Stimulated activated naive B cell treated with anti-CD40 and anti-IgM and Interleukin-4, amounts not matched to agents 10 μg/mL and 1 μg/mL and 100 μg/mL, for 72 hours (primary cell): Measurements from ENCODE around the gene DGKB.

Source experiments
- ATAC-seq, 2 donors: fragments of 150-1000 bp; cut with Tn5 transposase; replicated peaks; 2 replicates each; pipeline ENCODE4 v1.10.0; 2021; ENCODE audit warnings: moderate library complexity in 1 of 2
- DNase-seq: peaks from one replicate; pipeline ENCODE4 v3.0.0; 2021
- H3K27ac Mint-ChIP-seq: one replicate; pipeline ENCODE4 v1.8.0; 2022; ENCODE audit warnings: mild to moderate bottlenecking, mixed read lengths
- H3K27me3 Mint-ChIP-seq, 2 donors: one replicate each; pipeline ENCODE4 v1.8.0; 2022; ENCODE audit warnings: mixed read lengths in 2 of 2
- H3K36me3 Mint-ChIP-seq, 2 donors: one replicate each; pipeline ENCODE4 v1.8.0; 2022; ENCODE audit warnings: mixed read lengths in 2 of 2, mild to moderate bottlenecking in 1 of 2
- H3K4me1 Mint-ChIP-seq, 2 donors: one replicate each; pipeline ENCODE4 v1.8.0; 2022; ENCODE audit warnings: mixed read lengths in 2 of 2, mild to moderate bottlenecking in 1 of 2
- H3K4me3 Mint-ChIP-seq, 2 donors: one replicate each; pipeline ENCODE4 v1.8.0; 2022; ENCODE audit warnings: mild to moderate bottlenecking in 2 of 2, mixed read lengths in 2 of 2, moderate library complexity in 1 of 2
- H3K9me3 Mint-ChIP-seq, 2 donors: one replicate each; pipeline ENCODE4 v1.8.0; 2022; ENCODE audit warnings: mixed read lengths in 2 of 2, mild to moderate bottlenecking in 1 of 2

The DGKB gene

DNA sequence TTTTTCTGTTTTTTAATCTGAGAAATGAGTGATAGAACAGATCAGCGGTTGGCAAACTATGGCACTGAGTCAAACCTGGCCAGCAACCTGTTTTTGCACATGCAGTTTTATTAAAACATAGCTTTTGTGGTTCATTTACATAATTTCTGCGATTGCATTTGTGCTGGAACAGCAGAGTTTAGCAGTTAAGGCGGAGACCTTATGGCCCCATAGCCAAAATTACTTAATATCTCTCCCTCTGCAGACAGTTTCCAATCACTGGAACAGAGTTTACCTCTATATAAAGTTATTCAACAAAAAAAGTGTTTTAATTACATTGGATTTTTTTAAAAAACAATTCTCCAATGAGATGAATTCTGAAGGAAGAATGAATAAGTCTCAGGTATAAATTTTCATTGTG lies 212.1 kb downstream of the DGKB start:
- ATAC-seq (no peak), DNase-seq (no peak)
- no peak overlapping the region for H3K27ac Mint-ChIP-seq
- H3K27me3 Mint-ChIP-seq: no peaks in the 10 kb centered on the region
- no peaks in the 10 kb centered on the region for H3K4me1 Mint-ChIP-seq
- H3K4me3 Mint-ChIP-seq: no peak overlapping the region
- H3K9me3 Mint-ChIP-seq: no peaks in the 10 kb centered on the region
- H3K36me3 Mint-ChIP-seq: no peaks in the 10 kb centered on the region

DNA sequence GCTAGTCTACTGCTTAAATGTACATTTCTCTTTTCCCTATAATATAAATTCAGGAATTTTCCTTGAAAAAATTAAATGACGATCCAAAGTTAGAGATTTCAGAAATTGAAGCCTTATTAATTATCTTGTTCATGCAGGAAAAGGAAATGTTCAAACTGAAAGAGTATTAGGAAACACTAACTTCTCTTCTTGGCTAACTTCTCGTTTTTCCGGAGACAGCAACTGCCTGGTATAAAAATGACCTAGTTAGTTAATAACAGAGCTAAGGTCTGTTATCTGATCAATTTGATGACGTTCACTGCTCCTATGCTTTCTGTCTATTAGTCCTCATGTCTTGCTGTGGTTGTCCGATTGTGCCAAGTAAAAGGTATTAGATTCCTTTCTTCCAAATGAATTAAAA lies 212.5 kb downstream of the DGKB start:
- Mint-ChIP-seq H3K27ac (no peak overlapping the region), H3K4me1 (no peaks in the 10 kb centered on the region), H3K4me3 (no peak overlapping the region), H3K9me3 (no peaks in the 10 kb centered on the region), H3K36me3 (no peaks in the 10 kb centered on the region), H3K27me3 (no peaks in the 10 kb centered on the region)
- DNase-seq (no peak), ATAC-seq (no peak)

DNA sequence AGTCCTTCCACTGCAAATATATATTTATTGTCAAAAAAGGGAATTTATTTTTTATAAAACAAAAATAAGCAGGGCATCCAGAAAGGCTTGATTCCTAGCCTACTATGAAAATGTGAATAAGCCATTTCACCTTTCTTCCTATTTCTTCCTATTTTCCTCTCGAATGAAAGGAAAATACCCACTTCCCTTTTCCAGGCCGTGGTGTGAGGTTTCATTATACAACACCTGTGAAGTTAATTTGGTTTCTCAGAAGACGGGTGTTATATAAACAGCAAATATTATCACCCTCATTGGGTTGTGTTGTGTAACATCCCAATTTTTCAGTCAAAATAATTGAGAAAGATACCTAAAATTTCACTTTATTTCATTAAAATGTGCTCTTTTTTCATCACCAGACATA lies 214.3 kb downstream of the DGKB start:
- Mint-ChIP-seq H3K9me3 (no peaks in the 10 kb centered on the region), H3K36me3 (no peaks in the 10 kb centered on the region), H3K27me3 (no peaks in the 10 kb centered on the region), H3K4me3 (no peak overlapping the region), H3K4me1 (no peaks in the 10 kb centered on the region), H3K27ac (no peak overlapping the region)
- ATAC-seq (no peak), DNase-seq (no peak)

DNA sequence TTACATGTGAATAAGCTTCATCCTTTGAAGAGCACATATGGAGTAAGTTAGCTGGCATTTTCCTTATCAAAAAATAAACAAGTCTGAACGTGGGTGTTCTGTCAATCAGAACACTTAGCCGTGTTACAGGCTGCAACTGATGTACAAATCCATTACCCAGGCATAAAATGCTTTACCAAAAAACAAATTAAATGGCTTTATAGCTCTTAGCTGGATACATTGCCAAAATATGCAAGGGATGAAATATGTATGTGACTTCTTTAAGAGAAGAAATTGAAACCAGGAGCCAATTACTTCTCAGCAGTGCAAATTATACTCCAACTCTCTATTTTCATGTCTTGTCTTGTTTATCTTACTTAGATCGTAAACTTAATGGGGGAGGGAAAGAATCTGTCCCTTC lies 214.8 kb downstream of the DGKB start:
- Mint-ChIP-seq H3K27ac (no peak overlapping the region), H3K4me1 (no peaks in the 10 kb centered on the region), H3K36me3 (no peaks in the 10 kb centered on the region), H3K4me3 (no peak overlapping the region), H3K27me3 (no peaks in the 10 kb centered on the region), H3K9me3 (no peaks in the 10 kb centered on the region)
- ATAC-seq (no peak), DNase-seq (no peak)

DNA sequence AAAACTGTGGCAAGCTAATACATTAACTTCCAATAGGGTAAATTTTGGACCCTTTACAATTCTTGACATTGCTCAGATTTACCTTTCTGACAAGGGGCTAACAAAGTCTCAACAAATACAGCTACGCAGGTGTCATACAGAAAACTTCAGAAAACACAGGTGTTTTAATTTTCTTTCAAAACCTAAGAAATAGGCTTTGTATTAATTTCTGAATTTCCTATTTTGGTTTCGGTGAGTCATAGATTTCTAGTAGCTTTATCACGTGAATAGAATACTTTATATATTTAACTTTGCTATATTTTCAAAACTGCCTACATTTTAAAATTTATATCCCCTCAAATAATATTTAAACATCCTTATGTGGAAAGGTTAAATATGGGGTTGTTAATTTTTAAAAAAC lies 215.3 kb downstream of the DGKB start:
- DNase-seq (no peak), ATAC-seq (no peak)
- no peak overlapping the region for H3K27ac Mint-ChIP-seq
- no peaks in the 10 kb centered on the region for H3K27me3 Mint-ChIP-seq
- no peaks in the 10 kb centered on the region for H3K4me1 Mint-ChIP-seq
- no peaks in the 10 kb centered on the region for H3K9me3 Mint-ChIP-seq
- H3K4me3 Mint-ChIP-seq: no peak overlapping the region
- no peaks in the 10 kb centered on the region for H3K36me3 Mint-ChIP-seq

DNA sequence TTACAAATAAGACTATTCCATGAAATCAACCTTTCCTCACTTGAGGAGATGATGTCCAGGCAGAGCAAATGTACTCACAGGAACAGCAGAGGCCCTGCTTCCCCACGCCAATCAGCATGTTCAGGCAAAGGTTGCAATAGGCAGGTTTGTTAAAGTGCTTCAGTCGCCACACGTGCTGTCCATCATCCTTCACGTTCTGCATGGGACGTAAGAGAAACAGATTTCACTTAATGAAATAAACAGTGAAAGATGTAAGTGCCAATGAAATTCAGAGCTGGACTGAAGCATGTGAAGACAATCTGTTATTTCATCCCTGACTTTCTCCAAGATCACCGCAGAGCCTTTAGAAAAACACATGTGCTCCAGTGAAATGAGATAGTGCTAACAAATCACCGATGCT lies 217.4 kb downstream of the DGKB start:
- Mint-ChIP-seq H3K36me3 (no peaks in the 10 kb centered on the region), H3K27ac (no peak overlapping the region), H3K4me3 (no peak overlapping the region), H3K4me1 (no peaks in the 10 kb centered on the region), H3K27me3 (no peaks in the 10 kb centered on the region), H3K9me3 (no peaks in the 10 kb centered on the region)
- DNase-seq (no peak), ATAC-seq (no peak)

DNA sequence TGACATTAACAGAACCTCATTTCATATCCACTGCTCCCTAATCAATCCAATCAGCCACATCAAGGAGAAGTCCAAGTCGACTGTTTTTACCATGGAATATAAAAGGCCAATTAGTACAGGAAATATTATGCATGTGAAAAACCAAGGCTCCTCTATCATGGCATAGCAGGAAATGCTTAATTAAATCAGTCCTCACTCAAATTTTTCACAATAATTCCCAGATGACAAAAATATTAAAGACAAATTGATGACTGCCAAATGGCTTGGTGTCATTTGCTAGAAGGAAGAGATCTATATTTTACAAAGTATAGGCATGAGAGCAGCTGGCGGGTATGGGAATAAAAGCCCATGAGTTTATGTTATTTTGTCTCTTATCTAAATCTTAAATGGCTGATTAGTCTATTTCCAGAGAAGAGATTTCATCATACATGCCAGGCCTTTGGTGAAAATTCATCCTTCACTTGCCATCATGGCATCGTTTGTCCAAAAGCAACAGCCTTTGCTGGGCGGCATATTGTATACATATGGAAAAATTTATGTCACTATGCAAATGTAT lies 219.6 kb downstream of the DGKB start:
- Mint-ChIP-seq H3K36me3 (no peaks in the 10 kb centered on the region), H3K27me3 (no peaks in the 10 kb centered on the region), H3K9me3 (no peaks in the 10 kb centered on the region), H3K27ac (no peak overlapping the region), H3K4me3 (no peak overlapping the region), H3K4me1 (no peaks in the 10 kb centered on the region)
- DNase-seq (no peak), ATAC-seq (no peak)

DNA sequence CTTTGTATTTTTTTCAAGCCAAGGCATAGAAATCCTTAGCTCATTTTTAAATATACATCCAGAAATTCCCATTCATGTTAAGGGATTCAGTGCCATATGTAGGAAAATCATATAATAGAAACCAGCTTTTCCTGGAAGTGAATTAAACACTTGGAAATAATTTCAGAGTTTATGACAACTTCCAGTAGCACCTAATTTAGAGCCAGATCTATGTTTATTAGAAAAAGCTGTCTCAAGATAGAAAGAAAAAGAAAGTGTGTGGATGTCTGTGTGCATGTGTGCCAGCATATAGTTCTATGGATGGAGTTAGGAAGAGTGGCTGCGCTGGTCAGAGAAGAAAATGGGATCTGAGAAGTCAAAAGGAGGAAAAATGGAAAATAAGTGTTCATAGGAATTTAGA lies 225.7 kb downstream of the DGKB start:
- DNase-seq (no peak), ATAC-seq (no peak)
- H3K36me3 Mint-ChIP-seq: no peaks in the 10 kb centered on the region
- no peaks in the 10 kb centered on the region for H3K9me3 Mint-ChIP-seq
- no peaks in the 10 kb centered on the region for H3K4me1 Mint-ChIP-seq
- H3K27ac Mint-ChIP-seq: no peak overlapping the region
- no peaks in the 10 kb centered on the region for H3K27me3 Mint-ChIP-seq
- no peak overlapping the region for H3K4me3 Mint-ChIP-seq

DNA sequence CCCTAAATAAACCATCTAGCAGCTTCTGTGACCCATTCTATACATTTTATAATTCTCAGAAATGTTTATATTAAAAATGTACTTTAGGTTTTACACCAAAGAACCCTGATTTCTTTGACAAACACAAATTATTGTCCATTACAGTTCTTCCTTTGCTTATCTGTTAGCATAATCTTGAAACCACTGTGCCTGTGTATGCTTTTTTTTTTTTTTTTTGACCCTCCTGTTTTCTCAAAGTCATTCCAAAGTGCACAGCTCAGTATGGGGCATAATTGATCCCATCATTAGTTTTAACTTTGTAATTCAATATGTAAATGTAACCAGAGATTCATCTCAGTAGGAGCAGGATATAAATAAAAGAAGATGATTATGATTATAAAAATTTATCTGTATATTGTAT lies 229.3 kb downstream of the DGKB start:
- H3K9me3 Mint-ChIP-seq: peaks cover 0 to 2% of the 10 kb centered on the region in 2 donors
- ATAC-seq: no peak
- H3K4me1 Mint-ChIP-seq: no peaks in the 10 kb centered on the region
- no peaks in the 10 kb centered on the region for H3K36me3 Mint-ChIP-seq
- H3K4me3 Mint-ChIP-seq: no peak overlapping the region
- no peak for DNase-seq
- no peaks in the 10 kb centered on the region for H3K27me3 Mint-ChIP-seq
- no peak overlapping the region for H3K27ac Mint-ChIP-seq

DNA sequence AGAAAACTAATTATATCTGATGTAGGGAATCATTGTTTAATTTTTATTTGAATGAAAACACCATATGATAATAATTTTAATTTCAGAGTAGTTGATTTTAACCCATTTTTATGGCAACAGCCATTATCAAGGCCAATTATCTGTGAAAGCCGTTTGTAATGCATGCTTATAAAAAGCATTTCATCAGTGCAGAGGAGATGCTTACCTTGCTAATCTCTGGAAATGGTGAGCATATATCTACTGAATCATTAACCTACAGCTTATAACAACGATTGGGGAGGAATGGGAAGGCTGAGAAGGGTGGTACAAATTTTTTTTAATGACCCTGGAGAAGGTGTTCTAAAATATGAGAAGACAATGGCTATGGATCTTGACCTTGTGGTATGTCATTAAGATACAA lies 235.6 kb downstream of the DGKB start:
- no peaks in the 10 kb centered on the region for H3K36me3 Mint-ChIP-seq
- no peaks in the 10 kb centered on the region for H3K27me3 Mint-ChIP-seq
- no peak overlapping the region for H3K4me3 Mint-ChIP-seq
- no peak for ATAC-seq
- no peak for DNase-seq
- peaks cover 0 to 2% of the 10 kb centered on the region in 2 donors for H3K9me3 Mint-ChIP-seq
- H3K27ac Mint-ChIP-seq: no peak overlapping the region
- H3K4me1 Mint-ChIP-seq: no peaks in the 10 kb centered on the region

DNA sequence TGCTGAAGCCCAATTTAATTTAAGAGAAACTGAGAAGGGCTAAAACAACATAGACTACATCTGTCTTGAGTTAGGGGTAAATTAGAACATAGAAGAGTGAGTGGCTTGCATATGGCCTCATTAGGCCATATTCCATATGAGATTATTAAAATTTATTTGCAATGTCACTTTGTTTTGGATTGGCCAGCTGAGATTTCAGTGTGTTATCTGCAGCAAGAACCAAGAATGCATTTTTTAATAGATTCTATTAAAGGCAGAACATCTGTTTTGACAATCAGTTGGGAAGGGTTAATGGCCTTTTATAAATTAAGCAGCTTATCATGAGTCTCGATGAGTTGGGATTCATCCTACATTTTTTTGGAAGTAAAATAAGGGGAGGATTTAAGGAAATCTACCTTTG lies 236.2 kb downstream of the DGKB start:
- no peaks in the 10 kb centered on the region for H3K4me1 Mint-ChIP-seq
- H3K36me3 Mint-ChIP-seq: no peaks in the 10 kb centered on the region
- ATAC-seq (no peak), DNase-seq (no peak)
- H3K9me3 Mint-ChIP-seq: peaks cover 0 to 2% of the 10 kb centered on the region in 2 donors
- H3K27me3 Mint-ChIP-seq: no peaks in the 10 kb centered on the region
- H3K27ac Mint-ChIP-seq: no peak overlapping the region
- H3K4me3 Mint-ChIP-seq: no peak overlapping the region

DNA sequence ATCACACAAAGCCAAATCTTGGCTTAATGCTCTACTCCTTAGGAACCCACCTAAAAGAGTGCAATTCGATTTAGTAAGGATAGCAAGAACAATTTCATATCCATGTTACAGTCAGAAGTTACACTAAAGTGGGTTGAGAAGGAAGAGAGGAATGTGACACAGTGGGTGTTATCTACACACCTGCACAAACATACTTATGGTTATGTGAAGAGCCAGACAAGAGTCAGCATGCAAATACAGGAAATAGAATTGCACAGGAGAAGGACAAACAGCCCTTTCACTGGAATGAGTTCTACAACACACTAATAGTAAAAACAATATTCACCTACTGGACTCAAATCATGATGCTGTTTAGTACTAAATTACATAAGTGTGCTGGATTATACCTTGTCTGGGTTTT lies 262.8 kb downstream of the DGKB start:
- Mint-ChIP-seq H3K9me3 (peaks cover 11 to 13% of the 10 kb centered on the region in 2 donors), H3K27ac (no peak overlapping the region), H3K4me1 (no peaks in the 10 kb centered on the region), H3K36me3 (no peaks in the 10 kb centered on the region), H3K4me3 (no peak overlapping the region), H3K27me3 (no peaks in the 10 kb centered on the region)
- DNase-seq: no peak
- ATAC-seq: no peak

DNA sequence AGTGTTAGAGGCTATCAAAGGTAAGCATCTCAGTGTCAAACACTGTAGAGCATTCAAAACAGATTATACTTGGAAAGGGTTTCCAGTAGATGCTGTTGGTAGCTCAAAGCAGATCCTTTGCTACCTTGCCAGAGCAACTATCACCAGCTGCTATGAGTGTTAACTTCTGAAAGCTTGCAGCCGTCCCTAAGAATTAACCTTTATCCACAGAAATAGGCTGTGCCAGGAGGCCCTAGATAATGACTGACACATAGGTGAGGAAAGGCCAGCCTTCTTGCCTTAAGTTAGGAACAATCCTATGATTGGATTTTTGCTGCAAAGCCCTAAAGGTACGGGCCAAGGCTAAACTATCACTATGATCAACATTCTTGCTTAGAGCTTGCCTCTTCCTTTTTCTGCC lies 263.2 kb downstream of the DGKB start:
- H3K27ac Mint-ChIP-seq: no peak overlapping the region
- ATAC-seq (no peak), DNase-seq (no peak)
- H3K36me3 Mint-ChIP-seq: no peaks in the 10 kb centered on the region
- H3K9me3 Mint-ChIP-seq: peaks cover 9 to 11% of the 10 kb centered on the region in 2 donors
- no peaks in the 10 kb centered on the region for H3K27me3 Mint-ChIP-seq
- no peak overlapping the region for H3K4me3 Mint-ChIP-seq
- H3K4me1 Mint-ChIP-seq: no peaks in the 10 kb centered on the region

DNA sequence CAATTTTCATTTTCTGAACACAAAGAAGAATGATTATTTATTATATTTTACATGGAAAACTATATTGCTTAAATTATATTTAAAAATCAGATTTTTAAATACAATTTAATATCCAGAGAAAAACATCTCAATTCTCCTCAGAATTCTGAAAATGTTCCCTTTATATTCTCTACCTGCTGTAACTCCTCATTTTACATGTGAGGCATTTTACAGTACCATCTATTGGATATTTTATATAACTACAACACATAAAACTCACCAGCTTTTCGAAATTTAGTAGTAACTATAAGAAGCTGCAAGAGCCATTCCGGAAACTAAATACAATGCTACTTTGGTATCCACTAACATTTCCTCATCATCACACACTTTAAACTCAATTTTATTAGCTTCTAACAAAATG lies 264.6 kb downstream of the DGKB start:
- H3K27me3 Mint-ChIP-seq: no peaks in the 10 kb centered on the region
- H3K9me3 Mint-ChIP-seq: peaks cover 0 to 2% of the 10 kb centered on the region in 2 donors
- ATAC-seq: no peak
- no peak overlapping the region for H3K27ac Mint-ChIP-seq
- no peaks in the 10 kb centered on the region for H3K36me3 Mint-ChIP-seq
- no peaks in the 10 kb centered on the region for H3K4me1 Mint-ChIP-seq
- H3K4me3 Mint-ChIP-seq: no peak overlapping the region
- no peak for DNase-seq

DNA sequence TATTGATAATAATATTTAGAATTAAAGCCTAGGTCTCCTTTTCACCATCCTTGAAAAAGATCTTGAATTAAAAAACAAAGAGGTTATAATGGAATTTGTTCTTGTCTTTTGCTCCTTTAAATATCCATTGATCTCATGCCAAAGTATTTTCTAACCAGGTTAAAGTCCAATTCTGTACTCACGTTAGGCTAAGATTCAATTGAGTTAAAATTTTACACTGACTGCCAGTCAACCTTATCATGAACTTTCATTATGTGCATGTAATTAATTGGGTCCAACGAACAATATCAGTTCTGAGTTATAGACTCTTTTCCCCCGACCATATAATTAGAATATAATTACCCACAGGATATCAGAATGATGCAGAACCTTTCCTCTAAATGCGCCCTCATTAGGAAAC lies 266.6 kb downstream of the DGKB start:
- Mint-ChIP-seq H3K4me3 (no peak overlapping the region), H3K27ac (no peak overlapping the region), H3K4me1 (no peaks in the 10 kb centered on the region), H3K27me3 (no peaks in the 10 kb centered on the region), H3K9me3 (no peaks in the 10 kb centered on the region), H3K36me3 (no peaks in the 10 kb centered on the region)
- ATAC-seq (no peak), DNase-seq (no peak)

DNA sequence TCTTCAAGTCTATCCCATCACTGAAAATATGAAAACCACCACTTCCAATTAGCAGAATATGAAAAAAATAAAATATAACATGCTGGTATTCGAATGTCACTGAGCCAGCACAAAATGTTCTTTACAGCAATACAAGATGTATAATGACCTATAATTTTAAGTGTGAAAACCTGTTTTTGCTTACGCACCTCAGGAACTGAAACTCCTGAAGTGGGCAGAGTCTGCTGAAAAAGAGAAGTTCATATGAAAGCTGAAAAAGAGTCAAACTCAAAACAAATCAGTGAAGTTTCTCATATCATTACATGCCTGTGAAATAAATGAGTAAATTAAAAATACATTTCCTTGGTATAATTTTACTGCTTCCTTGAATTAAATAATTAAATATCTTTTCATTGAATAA lies 272.5 kb downstream of the DGKB start:
- H3K36me3 Mint-ChIP-seq: no peaks in the 10 kb centered on the region
- no peaks in the 10 kb centered on the region for H3K4me1 Mint-ChIP-seq
- DNase-seq (no peak), ATAC-seq (no peak)
- no peak overlapping the region for H3K27ac Mint-ChIP-seq
- H3K9me3 Mint-ChIP-seq: peaks cover 2 to 3% of the 10 kb centered on the region in 2 donors
- H3K27me3 Mint-ChIP-seq: no peaks in the 10 kb centered on the region
- H3K4me3 Mint-ChIP-seq: no peak overlapping the region
